Panc1 (cell line): ENCODE measurements around the gene PHKB. TPM values are rescaled to one million over a fixed set of nuclear protein-coding genes. Genes with fewer than 3 reads are reported as not detected.

ENCODE experiments used
- ATAC-seq: fragments of 200-7000 bp; cut with Tn5 transposase; 2 replicates; pipeline ENCODE4 v1.9.1; 2020; ENCODE audit warnings: mild to moderate bottlenecking, moderate library complexity
- BruUV-seq: library from RNA; stranded (reverse); fragments of 400-500 nt; replicated peaks from 2 replicates; lab custom pipeline; 2021; lab: Mats Ljungman, UMichigan
- CTCF ChIA-PET: fragments of 300-600 bp; sonication (Branson Sonifier 250); formaldehyde crosslinking; loops from one replicate; lab custom pipeline; 2022; ENCODE audit warnings: antibody characterized with exemption; lab: Charles Lee
- POLR2A ChIA-PET: fragments of 300-600 bp; sonication (Branson Sonifier 250); formaldehyde crosslinking; loops from one replicate; lab custom pipeline; 2022; ENCODE audit warnings: antibody characterized with exemption; lab: Charles Lee
- DNase-seq: peaks from one replicate; pipeline ENCODE4 v3.0.0-alpha.2; 2010; ENCODE audit warnings: low read depth, low spot score
- H3K27ac ChIP-seq: 2 replicates; pipeline ENCODE4 v1.5.1; 2011; ENCODE audit warnings: mild to moderate bottlenecking, low read length, inconsistent platforms
- H3K27me3 ChIP-seq: fragments of 200-500 bp; sonication (Bioruptor generic); 2 replicates; pipeline ENCODE4 v1.6.0; 2014; ENCODE audit warnings: low read length, inconsistent platforms; ENCODE audit not compliant: control insufficient read depth, insufficient read depth
- H3K36me3 ChIP-seq: fragments of 200-500 bp; sonication (Bioruptor generic); 2 replicates; pipeline ENCODE4 v1.5.1; 2014; ENCODE audit warnings: inconsistent platforms, mild to moderate bottlenecking, low read length, moderate library complexity; ENCODE audit not compliant: control insufficient read depth, insufficient read depth
- H3K4me1 ChIP-seq: 2 replicates; pipeline ENCODE4 v1.5.1; 2011; ENCODE audit warnings: inconsistent platforms, mild to moderate bottlenecking, low read length, moderate library complexity; ENCODE audit not compliant: control insufficient read depth, insufficient read depth
- H3K4me3 ChIP-seq, 2 experiments: 2 replicates each; pipeline ENCODE4 v1.5.1; 2011 to 2012; ENCODE audit warnings: low read depth in 2 of 2, low read length in 2 of 2, mild to moderate bottlenecking in 2 of 2, inconsistent platforms in 1 of 2, moderate library complexity in 1 of 2
- H3K9me3 ChIP-seq: fragments of 200-500 bp; sonication (Bioruptor generic); 2 replicates; pipeline ENCODE4 v1.5.1; 2014; ENCODE audit warnings: low read depth, mild to moderate bottlenecking, inconsistent platforms, low read length, moderate library complexity; ENCODE audit not compliant: control insufficient read depth, insufficient read depth
- POLR2AphosphoS5 ChIP-seq: IDR thresholded peaks from 2 replicates; pipeline ENCODE4 v1.6.1; 2012; ENCODE audit warnings: mild to moderate bottlenecking, low read depth, low read length, moderate library complexity
- SIN3A ChIP-seq: IDR thresholded peaks from 2 replicates; pipeline ENCODE4 v1.6.1; 2012; ENCODE audit warnings: low read depth, mild to moderate bottlenecking, low read length, moderate library complexity, borderline replicate concordance; ENCODE audit not compliant: insufficient read depth
- TCF7L2 ChIP-seq: IDR thresholded peaks from 2 replicates; pipeline ENCODE4 v1.6.1; 2011; ENCODE audit warnings: mild to moderate bottlenecking, low read depth, low read length, inconsistent platforms
- in situ Hi-C: cut with HindIII; loops from 2 replicates; pipeline ENCODE4 v1.10.0; 2016; ENCODE audit warnings: low sequenced_read_pairs, low pct_unique_long_range_greater_than_20kb
- intact Hi-C: fragments of 100-400 bp; cut with micrococcal nuclease; formaldehyde crosslinking; loops from one replicate; pipeline ENCODE4 v1.10.0; 2022; ENCODE audit not compliant: unreplicated experiment
- total RNA-seq: library from RNA; stranded (reverse); gene quantifications from one replicate; pipeline ENCODE4 v1.2.1, GENCODE V29; 2021; ENCODE audit not compliant: unreplicated experiment
- TF ChIP-seq, protein P1 (sequence below): fragments of 450-650 bp; IDR thresholded peaks from 2 replicates; pipeline ENCODE4 v1.5.1; 2017; ENCODE audit warnings: mild to moderate bottlenecking
- TF ChIP-seq, protein P2 (sequence below), 2 experiments: IDR thresholded peaks; 2 replicates each; pipeline ENCODE4 v1.6.1; 2011 to 2012; ENCODE audit warnings: low read depth in 2 of 2, control low read depth in 1 of 2, low read length in 1 of 2, mild to moderate bottlenecking in 1 of 2, moderate library complexity in 1 of 2; ENCODE audit not compliant: insufficient read depth in 1 of 2

The PHKB gene
- total RNA-seq, 1 experiment from 2014 or later: 29.5 TPM

DNA sequence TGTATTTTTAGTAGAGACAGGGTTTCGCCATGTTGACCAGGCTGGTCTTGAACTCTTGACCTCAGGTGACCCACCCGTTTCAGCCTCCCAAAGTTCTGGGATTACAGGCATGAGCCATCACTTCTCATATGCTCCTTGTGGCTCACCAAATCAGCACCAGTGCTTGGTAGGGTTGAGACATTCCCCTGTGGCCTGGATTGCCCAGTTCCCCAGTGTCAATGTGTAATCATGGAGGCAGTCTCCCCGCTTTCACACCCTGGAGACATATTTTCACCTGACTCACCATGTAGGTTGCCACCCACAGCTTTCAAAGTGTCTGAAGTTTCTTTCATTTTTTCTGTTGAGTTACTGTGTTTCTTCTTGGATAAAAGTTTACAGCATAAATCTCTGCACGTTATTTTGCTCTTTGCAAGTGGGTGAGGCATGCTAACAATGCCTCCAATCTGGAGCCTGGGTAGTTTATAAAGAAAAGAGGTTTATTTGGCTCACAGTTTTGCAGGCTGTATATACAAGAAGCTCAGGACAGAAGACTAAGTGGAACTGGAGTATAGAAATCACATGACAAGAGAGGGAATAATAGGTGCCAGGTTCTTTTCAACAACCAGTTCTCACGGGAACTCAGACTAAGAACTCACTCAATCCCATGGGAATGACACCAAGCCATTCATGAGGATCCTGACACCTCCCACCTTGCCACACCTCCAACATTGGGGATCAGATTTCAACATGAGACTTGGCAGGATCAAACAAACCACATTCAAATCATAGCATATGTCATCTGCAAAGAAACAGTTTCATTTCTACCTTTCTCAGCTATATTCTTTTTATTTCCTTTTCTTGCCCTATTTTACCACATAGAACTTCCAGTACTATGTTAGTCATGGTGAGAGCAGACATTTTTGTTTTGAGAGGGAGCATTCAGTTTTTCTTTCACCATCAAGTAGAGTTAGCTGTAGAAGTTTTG lies 113.2 kb downstream of the PHKB start:
- DNase-seq: no peak
- no TSS peak for BruUV-seq
- intact Hi-C loops (no loop called here), in situ Hi-C loops (no loop called here)
- ChIA-PET POLR2A (no interaction called here), CTCF (no interaction called here)
- Histone ChIP-seq H3K9me3 (no peaks in the 10 kb centered on the region), H3K36me3 (no peaks in the 10 kb centered on the region), H3K4me3 (no peak overlapping the region), H3K27me3 (no peaks in the 10 kb centered on the region), H3K4me1 (no peaks in the 10 kb centered on the region), H3K27ac (no peak overlapping the region)
- no peak for ATAC-seq
- no peak for TF ChIP-seq POLR2AphosphoS5
- TF ChIP-seq, protein P1, sequence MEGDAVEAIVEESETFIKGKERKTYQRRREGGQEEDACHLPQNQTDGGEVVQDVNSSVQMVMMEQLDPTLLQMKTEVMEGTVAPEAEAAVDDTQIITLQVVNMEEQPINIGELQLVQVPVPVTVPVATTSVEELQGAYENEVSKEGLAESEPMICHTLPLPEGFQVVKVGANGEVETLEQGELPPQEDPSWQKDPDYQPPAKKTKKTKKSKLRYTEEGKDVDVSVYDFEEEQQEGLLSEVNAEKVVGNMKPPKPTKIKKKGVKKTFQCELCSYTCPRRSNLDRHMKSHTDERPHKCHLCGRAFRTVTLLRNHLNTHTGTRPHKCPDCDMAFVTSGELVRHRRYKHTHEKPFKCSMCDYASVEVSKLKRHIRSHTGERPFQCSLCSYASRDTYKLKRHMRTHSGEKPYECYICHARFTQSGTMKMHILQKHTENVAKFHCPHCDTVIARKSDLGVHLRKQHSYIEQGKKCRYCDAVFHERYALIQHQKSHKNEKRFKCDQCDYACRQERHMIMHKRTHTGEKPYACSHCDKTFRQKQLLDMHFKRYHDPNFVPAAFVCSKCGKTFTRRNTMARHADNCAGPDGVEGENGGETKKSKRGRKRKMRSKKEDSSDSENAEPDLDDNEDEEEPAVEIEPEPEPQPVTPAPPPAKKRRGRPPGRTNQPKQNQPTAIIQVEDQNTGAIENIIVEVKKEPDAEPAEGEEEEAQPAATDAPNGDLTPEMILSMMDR: no peak
- TF ChIP-seq TCF7L2: no peak
- TF ChIP-seq, protein P2, sequence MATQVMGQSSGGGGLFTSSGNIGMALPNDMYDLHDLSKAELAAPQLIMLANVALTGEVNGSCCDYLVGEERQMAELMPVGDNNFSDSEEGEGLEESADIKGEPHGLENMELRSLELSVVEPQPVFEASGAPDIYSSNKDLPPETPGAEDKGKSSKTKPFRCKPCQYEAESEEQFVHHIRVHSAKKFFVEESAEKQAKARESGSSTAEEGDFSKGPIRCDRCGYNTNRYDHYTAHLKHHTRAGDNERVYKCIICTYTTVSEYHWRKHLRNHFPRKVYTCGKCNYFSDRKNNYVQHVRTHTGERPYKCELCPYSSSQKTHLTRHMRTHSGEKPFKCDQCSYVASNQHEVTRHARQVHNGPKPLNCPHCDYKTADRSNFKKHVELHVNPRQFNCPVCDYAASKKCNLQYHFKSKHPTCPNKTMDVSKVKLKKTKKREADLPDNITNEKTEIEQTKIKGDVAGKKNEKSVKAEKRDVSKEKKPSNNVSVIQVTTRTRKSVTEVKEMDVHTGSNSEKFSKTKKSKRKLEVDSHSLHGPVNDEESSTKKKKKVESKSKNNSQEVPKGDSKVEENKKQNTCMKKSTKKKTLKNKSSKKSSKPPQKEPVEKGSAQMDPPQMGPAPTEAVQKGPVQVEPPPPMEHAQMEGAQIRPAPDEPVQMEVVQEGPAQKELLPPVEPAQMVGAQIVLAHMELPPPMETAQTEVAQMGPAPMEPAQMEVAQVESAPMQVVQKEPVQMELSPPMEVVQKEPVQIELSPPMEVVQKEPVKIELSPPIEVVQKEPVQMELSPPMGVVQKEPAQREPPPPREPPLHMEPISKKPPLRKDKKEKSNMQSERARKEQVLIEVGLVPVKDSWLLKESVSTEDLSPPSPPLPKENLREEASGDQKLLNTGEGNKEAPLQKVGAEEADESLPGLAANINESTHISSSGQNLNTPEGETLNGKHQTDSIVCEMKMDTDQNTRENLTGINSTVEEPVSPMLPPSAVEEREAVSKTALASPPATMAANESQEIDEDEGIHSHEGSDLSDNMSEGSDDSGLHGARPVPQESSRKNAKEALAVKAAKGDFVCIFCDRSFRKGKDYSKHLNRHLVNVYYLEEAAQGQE (IDR thresholded peaks at IDR 0.05; ENCODE audit: insufficient read depth in 1 of 2, low read depth in 2 of 2, low read length in 1 of 2): no peak
- TF ChIP-seq SIN3A: no peak

DNA sequence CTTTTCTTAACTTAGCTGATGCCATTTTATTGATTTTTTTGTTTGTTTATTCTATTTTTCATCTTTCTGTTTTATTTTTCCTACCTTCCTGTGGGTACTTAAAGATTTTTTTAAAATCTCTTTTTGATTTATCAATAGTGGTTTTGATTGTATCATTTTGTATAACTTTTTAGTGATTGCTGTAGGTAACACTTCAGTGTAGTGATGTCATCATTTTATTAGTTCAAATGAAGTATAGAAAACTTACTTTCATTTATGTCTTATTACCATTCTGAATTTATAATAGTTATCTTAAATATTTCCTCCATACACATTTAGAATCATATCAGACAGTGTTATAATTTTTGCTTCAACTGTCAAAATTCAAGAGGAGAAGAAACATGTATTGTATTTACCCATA lies 115.9 kb downstream of the PHKB start:
- Histone ChIP-seq H3K9me3 (no peaks in the 10 kb centered on the region), H3K4me3 (no peak overlapping the region), H3K36me3 (no peaks in the 10 kb centered on the region), H3K27ac (no peak overlapping the region), H3K27me3 (no peaks in the 10 kb centered on the region), H3K4me1 (no peaks in the 10 kb centered on the region)
- no peak for ATAC-seq
- in situ Hi-C loops (no loop called here), intact Hi-C loops (no loop called here)
- POLR2A ChIA-PET: no interaction called here
- no peak for DNase-seq
- no TSS peak for BruUV-seq
- TF ChIP-seq SIN3A: no peak
- TF ChIP-seq, protein P1: no peak
- no peak for TF ChIP-seq POLR2AphosphoS5
- no peak for TF ChIP-seq TCF7L2
- TF ChIP-seq, protein P2 (IDR thresholded peaks at IDR 0.05; ENCODE audit: insufficient read depth in 1 of 2, low read depth in 2 of 2, low read length in 1 of 2): no peak
- CTCF ChIA-PET: no interaction called here
